NT2/D1 (cell line): Measurements from ENCODE around the gene DIAPH1.

Experiments
- SUZ12 ChIP-seq: IDR thresholded peaks from 2 replicates; pipeline ENCODE4 v1.6.1; 2011; ENCODE audit not compliant: insufficient read length, insufficient read depth; ENCODE audit errors: extremely low read depth
- YY1 ChIP-seq: IDR thresholded peaks from 2 replicates; pipeline ENCODE4 v1.6.1; 2011; ENCODE audit not compliant: insufficient read length, insufficient read depth
- ZNF274 ChIP-seq: IDR thresholded peaks from 2 replicates; pipeline ENCODE4 v1.6.1; 2011; ENCODE audit warnings: mild to moderate bottlenecking, low read depth, low read length

DNA sequence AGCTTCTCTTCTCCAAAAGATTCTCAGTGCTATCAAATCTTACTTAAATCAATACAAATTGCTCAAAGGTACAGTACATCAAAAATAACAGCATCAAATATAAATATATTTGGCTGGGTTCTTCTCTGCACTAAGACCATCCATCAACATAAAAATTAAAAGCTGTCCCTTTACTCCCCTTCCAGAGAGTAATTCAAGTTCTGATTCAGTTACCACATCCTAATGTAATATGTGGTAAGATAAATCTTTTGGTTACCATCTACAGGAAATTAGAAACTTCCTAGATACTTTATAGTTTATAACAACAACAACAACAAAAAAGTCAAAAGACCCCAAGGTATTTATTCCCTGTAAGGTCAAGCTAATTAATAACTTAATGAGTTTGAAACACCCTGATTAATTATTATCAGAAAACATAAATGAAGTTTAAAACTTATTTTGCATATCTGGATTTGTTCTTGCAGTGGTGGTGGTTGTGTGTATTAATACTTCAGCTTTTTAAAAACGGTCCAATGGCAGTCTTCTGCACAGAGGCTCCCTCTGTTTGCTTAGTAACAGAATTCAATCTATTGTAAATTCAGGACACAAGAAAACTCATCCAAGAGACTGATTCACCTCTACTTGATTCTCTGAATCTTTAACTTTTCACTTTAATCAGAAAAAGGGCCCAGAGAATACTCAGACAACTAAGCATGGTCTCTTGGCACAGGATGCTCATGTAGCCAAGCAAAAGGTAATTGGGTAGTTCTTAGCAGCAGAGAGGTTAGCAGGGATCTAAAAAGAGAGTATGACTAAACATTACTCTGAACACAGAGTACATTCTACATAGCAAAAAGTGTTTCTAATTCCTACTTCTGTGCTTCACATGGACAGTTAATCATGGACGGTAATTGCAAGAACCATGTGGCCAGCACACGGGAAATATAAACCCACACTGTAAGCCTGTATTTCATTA lies 20.1 kb downstream of the DIAPH1 start:
- no peak for TF ChIP-seq SUZ12
- TF ChIP-seq YY1 = no peak
- TF ChIP-seq ZNF274 = no peak
